Superior temporal gyrus (tissue), 1 donor: Measurements from ENCODE around the gene EIF4G2.
"Not testable (repeated sequence)": the region's sequence is repeated elsewhere in the genome, so short reads cannot be mapped to it uniquely, and the experiment has no call there.

Experiments used
- DNase-seq: peaks from one replicate; pipeline ENCODE4 v3.0.0-alpha.2; 2016; ENCODE audit errors: extremely low spot score

The EIF4G2 gene

DNA sequence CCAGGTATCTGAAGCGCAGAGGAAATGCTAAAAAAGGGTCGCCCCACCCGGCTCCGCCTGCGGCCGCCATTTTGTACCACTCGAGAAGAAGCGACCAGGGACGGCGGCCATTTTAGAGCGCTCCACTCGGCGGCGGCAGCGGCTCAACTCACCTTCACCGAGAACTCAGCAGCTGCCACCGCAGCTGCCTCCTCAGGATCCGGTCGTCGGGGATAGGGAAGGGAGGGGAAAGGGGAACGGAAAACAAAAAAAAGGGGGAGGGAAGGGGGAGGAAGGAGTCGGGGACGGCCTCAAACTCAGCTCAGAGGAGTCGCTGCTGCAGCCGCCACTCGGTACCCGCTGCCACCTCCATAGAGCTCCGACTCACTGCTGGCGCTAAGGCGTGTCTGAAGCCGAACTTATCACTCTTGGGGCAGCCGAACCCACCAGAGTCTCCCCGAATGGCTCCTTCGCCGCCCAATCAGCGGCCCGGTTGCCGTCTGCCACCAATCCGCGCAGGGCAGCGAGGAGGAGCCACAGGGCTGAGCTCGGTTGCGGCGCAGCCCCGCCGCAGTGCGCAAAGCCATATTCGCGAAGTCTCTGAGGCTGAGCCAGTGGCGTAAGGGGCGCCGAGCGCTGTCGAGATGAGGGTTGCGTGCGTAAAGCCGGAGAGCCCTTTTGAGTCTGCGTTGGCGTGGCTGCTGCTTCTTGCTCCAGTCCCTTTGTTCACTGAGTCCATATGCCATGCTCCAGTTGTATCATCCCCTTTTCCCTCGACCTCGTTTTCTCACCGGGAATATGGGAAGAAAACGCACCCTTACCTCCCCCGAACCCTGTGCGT lies at the start of gene EIF4G2:
EIF4G2 (minus strand) TSS at position 374 of the 820 bp plus-strand sequence.
- peak; percentile 99 for DNase-seq

DNA sequence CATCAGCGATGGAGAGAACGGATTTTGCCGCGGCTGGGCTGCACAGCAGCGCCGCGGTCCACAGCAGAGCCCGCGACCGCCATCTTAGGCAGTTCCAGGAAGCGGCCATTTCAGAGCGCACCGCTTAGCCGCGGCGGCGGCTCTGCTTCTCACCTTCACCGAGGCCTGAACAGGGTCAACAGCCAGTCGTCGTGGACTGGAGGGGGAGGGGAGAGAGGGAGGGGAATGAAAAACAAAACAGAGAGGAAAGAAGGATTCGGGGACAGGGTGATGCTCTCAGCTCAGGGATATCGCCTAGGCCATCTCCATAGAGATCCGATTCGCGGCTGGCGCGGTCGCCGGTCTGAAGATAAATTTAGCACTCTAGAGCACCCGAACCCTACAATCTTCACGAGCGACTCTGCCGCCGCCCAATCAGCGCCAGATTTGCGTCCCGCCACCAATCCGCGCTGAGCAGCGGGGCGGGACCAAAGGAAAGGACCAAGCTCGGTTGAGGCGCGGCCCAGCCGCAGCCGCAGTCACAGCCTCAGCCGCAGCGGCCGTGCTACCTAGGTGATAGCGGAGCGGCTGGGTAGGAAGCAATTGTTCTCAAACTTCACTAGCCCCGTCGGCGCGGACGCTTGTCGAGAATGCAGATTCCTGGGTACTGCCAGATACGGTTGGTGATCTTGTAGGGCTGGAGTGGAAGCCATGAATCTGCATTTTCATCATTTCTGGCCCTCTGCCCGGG lies 49.1 kb upstream of the EIF4G2 start, which contains the start of gene ZBED5:
ZBED5 (minus strand) TSS at position 345 of the 730 bp plus-strand sequence. CDS start 3,108 bp downstream, outside the sequence.
- DNase-seq, result peak; percentile 99

DNA sequence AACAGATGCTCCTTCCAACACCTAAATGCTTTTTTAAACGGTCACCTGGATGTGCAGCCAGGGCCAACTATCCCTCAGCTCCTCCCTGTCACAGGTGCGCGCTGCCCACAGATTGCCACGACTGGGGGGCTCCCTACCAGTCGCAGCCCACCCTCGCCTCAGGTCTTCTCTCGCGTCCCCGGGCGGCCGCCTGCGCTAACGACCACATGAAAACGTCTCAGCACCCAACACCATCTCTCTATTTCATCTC lies 48.7 kb upstream of the EIF4G2 start:
- no peak for DNase-seq

DNA sequence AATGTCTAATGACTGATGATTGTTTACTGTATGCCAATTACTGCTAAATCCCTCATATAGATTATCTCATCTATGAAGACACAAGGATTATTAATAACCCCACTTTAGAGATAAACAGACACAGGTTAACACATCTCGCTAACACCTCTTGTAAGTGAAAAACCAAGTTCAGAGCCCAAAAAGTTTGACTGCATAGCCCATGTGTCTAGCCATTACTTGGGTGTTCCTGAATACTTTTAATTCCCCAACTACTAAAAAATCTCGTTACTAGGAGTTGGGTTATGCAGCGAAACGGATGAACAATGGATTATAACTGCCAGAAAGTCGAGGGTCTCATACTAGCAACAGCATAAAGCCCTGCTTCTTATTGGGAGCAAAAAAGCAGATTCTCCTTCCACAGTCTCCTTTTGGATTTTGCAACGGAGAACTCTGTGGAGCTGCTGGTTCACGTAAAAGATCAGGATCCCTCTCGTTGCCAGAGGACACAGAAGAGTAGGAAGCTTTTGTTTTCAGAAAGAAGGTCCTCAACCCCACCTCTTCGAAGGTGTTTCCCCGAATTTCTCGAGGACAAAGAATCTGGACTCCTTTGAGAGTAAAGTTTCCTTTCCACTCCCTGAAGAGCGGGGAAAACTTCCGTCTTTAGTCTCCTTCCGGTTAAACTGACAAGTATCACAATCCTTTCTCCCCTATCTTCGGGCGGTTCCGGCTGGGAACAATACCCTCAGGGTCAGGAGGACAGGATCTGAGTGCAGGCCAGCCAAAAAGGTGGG lies 48.1 kb upstream of the EIF4G2 start:
- DNase-seq, result peak; percentile 63

DNA sequence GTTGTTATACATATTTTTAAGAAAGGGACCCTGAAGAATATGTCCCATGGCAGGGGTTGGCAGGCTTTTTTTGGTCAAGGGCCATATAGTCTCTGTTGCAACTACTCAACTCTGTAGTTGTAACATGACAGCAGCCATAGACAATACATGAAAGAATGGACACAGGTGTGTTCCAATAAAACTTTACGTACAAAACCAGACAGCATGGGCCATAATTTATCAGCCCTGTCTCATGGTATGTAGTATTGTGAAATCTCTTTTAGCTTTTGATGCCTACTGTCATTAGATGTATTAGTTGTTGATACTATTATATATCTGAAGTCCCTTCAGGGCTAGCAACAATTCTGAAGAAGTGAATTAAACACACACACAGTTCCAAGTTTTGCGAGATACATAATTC lies 46.6 kb upstream of the EIF4G2 start:
- no peak for DNase-seq

DNA sequence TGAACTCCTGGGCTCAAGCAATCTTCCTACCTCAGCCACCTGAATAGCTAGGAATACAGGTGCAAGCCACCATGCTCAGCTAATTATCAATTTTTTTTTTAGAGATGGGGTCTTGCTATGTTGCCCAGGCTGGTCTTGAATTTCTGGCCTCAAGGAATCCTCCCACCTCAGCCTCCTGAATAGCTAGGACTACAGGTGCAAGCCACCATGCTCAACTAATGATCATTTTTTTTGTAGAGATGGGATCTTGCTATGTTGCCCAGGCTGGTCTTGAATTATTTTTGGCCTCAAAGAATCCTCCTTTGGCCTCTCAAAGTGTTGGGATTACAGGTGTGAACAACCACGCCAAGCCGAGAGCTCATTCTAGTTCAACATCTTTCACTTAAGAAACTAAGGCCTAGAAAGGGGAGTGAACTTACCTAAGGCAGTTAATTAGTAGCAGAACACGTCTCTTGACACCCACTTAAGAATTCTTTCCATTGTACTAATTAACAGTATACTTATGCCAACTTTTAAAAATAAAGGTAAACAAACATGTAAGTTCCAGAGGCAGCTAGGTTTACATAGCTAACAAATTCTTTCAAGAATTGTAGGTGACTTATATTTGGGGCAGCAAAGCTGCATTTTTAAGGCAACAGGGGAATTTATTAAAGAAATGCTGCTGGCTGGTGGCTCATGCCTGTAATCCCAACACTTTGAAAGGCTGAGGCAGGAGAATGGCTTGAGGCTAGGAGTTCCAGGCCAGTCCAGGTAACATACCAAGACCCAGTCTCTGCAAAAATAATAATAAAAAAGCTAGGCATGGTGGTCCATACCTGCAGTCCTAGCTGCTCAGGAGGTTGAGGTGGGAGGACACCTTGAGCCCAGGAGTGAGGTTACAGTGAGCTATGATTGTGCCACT lies 39.5 kb upstream of the EIF4G2 start:
- no peak for DNase-seq

DNA sequence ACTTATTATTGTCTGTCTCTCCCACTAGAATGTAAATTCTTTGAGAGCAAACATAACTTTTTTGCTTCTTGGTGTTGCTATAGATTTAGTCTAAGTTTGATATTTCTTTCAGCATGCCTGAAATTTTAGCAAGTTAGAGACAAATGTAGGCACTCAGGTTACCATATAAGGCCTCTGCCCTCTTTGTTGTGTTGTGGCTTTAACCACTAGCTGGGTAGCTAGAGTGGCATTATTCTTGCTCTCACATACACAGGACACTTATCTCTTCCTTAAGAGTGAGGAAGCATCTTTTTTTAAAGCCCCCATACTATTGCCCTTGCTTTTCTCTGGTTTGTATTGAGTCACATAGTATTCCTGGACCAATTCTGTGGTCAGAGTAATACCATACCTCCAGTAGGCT lies 37.9 kb upstream of the EIF4G2 start:
- no peak for DNase-seq

DNA sequence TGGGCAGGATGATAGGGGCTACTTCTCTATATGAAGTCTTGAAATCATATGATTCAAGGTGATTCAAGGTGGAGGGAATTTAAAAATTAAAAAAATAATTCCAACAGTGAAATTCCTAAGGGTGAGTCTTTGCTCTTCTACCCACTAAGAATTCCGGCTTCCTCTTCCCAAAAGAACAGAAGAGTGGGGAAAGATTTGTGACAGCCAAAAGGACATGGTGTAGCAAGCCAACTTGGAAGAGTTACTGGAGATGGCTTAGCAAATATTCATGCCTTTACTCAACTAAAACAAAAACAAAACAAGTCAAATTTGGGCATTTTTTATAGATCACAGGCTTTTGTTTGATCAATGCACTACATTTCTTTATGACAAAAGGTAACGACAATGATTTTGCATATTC lies 36.9 kb upstream of the EIF4G2 start:
- no peak for DNase-seq

DNA sequence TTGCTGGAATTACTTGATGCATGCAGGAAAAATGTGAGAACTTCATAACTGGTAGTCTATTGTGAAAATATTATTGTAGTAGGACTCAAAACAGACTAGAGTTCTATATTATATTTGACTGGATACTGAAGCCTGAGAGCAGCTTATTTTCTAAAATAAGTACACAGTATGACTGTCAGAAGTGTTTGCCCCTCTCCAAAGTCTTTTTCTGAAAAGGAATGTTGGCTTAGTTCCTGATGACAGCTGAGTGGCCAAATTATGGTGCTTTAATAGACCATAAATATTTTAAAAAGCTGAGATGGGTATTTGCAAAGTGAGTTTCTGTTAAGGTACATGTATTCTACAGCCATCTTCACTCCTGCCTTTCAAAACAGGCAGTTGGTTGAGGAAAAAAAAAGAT lies 36.1 kb upstream of the EIF4G2 start:
- DNase-seq, result no peak

DNA sequence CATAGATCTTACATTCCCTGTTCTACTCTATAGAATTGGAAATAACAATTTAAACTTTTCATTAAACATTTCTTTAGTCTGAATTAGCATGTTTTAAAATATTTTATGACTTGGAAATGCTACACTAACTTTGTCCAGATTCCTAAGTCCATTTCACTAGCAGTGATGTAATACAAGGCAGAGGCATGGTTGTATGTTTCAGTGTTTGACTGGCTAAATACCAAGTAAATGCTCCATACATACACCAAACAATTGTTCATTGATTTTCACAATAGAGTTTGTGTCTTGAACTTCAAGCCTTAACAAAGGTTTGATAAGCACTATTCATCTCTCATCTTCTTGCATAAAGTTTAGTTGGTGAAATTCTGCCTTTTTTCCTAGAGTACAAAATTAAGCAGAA lies 35.6 kb upstream of the EIF4G2 start:
- DNase-seq, result peak; percentile 70

DNA sequence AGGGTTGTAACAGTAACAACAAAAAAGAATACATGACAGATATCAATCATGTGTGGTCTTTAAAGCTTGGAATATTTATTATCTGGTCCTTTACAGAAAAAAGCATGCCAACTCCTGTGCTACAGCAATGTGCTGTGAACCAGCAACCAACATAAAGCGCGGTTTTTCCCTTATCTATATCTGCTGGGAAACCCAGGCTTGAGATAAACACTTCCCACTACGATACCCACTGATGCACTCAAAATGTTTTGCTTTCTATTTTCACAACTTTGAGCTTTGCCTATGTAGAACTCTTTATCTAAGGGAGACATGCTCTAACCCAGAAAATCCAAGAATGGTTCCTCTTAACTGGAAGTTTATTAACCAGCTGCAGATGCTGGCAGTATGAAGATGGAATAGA lies 30.2 kb upstream of the EIF4G2 start:
- no peak for DNase-seq

DNA sequence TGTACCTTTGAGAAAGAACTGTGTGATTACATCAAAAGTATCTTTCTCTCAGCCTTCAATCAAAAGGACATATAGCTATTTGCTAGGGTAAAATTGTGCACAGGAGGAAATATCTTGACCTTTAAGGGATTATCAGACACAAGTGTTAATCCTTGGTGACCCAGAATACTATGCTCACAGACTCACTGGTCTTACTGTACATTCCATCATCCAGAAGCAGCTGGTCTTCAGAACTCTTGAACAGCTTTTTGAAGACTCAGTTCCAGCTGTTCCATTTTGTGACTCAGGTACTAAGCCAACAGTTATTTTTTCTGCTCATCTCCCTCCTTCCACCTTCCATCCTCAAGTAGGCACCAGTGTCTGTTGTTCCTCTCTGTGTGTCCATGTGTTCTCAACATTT lies 29.4 kb upstream of the EIF4G2 start:
- no peak for DNase-seq

DNA sequence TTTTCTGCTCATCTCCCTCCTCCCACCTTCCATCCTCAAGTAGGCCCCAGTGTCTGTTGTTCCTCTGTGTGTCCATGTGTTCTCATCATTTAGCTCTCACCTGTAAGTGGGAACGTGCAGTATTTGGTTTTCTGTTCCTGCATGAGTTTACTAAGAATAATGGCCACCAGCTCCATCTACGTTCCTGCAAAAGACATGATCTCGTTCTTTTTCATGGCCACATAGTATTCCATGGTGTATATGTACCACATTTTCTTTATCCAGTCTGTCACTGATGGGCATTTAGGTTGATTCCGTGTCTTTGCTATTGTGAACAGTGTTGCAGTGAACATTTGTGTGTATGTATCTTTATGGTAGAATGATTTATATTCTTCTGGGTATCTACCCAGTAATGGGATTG lies 28.2 kb upstream of the EIF4G2 start:
- not testable (repeated sequence) for DNase-seq

DNA sequence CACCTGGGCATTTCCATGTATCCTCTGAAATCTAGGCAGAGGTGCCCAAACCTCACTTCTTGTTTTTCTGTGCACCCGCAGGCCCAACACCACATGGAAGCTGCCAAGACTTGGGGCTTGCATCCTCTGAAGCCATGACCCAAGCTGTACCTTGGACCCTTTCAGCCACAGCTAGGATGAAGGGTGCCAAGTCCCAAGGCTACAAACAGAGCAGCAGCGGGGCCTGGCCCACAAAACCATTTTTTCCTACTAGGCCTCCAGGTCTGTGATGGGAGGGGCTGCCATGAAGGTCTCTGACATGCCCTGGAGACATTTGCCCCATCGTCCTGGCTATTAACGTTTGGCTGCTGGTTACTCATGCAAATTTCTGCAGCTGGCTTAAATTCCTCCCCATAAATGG lies 20.4 kb upstream of the EIF4G2 start:
- DNase-seq, result no peak

DNA sequence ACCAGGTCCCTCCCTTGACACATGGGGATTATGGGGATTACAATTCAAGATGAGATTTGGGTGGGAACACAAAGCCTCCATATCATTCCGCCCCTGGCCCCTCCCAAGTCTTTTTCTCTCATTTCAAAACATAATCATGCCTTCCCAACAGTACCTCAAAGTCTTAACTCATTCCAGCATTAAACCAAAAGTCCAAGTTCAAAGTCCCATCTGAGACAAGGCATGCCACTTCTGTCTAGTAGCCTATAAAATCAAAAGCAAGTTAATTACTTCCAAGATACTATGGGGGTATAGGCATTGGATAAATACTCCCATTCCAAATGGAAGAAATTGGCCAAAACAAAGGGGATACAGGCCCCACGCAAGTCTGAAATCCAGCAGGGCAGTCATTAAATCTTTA lies 19.7 kb upstream of the EIF4G2 start:
- DNase-seq, result no peak

DNA sequence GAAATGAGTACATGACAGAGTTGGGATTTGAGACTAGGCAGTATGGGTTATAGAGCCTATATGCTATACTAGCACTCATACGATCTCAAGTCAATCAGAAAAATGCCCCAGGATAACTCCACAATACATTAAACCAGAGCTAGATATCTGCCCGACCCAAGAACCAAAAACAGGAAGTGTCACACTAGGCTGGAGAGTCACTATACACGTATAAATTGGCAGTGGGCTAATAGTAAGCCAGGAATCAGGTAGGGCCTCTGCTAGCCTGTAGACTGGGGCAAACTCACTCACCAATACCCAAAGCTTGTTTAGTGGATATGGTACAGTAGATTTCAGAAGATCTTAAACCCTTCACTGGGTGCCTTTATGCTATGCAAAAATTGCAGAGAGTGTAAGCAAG lies 16.2 kb upstream of the EIF4G2 start:
- DNase-seq, result no peak

DNA sequence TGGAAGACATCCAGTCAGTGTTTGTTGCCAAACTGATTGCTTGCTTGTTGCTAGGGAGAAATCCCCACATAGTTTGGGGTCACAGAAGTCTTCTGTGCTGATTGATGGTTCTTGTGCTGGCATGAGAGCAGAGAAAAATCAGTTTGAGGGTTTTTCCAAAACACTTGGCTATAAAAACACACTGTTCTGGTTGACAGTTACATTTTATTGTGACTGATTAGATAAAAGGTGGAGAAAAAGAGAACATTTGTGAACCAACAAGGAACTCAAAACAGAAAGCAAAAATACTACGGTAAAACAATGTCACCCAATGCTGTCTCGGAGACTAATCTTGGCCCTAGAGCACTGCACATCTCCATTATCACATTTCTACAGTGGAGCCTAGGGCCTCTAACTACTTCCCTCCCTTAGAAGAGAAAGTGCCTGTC lies 14.4 kb upstream of the EIF4G2 start:
- DNase-seq, result no peak

DNA sequence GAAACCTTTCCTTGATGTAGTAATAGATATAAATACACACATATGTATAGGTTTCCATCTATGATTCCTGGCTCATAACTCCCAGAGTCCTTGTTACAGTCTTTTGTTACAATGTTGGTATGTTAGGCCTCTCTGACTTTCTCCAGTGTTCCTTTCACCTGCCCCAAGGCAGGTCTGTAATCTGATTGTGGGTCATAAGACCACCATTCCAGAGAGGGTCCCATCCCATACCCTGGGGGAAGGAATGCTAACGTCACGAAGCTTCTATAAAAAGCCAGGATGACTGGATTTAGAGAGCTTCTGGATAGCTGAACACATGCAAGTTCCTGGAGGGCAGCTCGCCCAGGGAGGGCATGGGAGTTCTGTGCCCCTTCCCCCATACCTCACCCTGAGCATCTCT lies 13.8 kb upstream of the EIF4G2 start:
- DNase-seq, result not testable (repeated sequence)

DNA sequence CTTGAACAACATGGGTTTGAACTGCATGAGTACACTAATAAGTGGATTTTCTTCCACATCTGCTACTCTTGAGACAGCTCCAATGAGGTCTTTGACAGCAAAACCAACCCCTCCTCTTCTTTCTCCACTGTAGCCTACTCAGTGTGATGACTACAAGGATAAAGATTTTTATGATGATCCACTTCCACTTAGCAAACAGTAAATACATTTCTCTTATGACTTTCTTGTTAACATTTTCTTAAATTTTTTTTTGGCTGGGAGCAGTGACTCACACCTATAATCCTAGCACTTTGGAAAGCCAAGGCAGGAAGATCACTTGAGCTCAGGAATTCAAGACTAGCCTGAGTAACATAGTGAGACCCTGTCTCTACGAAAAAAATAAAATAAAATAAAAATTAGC lies 9.9 kb upstream of the EIF4G2 start:
- DNase-seq, result no peak

DNA sequence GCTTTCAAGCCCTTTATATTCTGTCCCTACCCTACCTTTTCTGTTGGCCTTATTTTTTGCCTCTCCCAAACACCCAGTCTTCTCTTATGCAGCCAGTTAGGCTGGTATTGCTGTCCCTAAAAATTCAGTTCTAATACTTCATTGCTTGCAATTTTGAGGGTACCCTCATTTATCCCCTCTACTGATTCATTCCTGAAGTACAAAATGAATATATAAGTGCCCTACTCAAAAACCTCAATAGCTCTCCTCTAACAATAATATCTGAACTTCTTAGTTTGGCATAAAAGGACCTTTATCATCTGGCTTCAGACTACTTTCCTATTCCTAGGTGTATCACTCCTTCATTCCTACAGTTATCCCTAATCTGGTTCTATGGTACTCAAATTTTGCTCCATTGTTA lies 5.2 kb upstream of the EIF4G2 start:
- no peak for DNase-seq

DNA sequence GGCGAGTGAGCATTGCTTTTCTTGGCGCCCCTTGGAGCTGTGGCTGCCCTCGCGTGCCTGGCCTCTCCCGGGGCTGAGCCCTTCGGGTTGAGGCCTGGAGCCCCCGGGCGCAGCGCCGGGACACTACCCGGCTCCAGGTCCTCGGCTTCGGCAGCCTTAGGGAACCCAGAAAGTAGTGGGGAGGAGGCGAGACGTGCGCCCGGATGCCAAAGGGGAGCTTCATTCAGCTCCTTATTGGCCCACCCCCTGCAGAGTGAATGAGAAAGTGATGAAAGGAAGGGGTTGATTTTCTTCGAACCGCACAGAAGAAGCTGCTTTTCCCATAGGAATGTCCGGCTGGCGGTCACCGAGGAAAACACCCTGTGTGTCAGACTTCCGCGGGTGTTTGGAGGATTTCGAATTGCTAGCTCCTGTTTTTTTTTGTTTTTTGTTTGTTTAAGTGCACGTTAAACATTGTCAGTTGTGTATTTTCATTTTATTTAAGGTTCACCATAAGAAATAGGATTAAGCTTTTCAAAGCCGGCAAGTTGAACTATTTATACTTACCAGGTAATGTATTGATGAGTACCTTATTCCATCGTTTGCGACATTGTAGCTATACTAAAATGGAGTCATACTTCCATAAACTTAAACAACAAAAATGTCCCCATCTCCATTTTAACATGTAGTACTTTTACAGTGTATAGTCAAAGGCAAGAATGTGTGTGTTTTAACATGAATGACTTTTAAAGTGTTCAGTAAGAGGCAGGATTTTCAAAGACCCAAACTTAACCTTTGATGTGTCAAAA lies 841 bp upstream of the EIF4G2 start:
- DNase-seq, result peak; percentile 62
